Activated T-cell treated with anti-CD3 and anti-CD28 coated beads, Interleukin-2, amount 50 U/mL, for 24 hours (primary cell): ENCODE results near the gene YWHAG.
"Not testable (repeated sequence)": the region's sequence is repeated elsewhere in the genome, so short reads cannot be mapped to it uniquely, and the experiment has no call there.

Experiments used
- DNase-seq: peaks from one replicate; pipeline ENCODE4 v3.0.0-alpha.2; 2020
- H3K27ac Mint-ChIP-seq: 2 replicates; pipeline ENCODE4 v1.8.0; 2020; ENCODE audit warnings: mild to moderate bottlenecking, mixed read lengths
- H3K27me3 Mint-ChIP-seq: 2 replicates; pipeline ENCODE4 v1.8.0; 2020; ENCODE audit warnings: mixed read lengths
- H3K36me3 Mint-ChIP-seq: 2 replicates; pipeline ENCODE4 v1.8.0; 2020; ENCODE audit warnings: low read depth, mixed read lengths
- H3K4me1 Mint-ChIP-seq: 2 replicates; pipeline ENCODE4 v1.8.0; 2020; ENCODE audit warnings: low read depth, mixed read lengths
- H3K4me3 Mint-ChIP-seq: 2 replicates; pipeline ENCODE4 v1.8.0; 2020; ENCODE audit warnings: mild to moderate bottlenecking, moderate library complexity, mixed read lengths
- H3K9me3 Mint-ChIP-seq: 2 replicates; pipeline ENCODE4 v1.8.0; 2020; ENCODE audit warnings: mixed read lengths

YWHAG gene

GRCh38 chr7:76330261-76330660 is 28.5 kb downstream of the YWHAG start:
- Mint-ChIP-seq H3K4me1 (peaks cover 49% of the 10 kb centered on the region), H3K9me3 (no peaks in the 10 kb centered on the region), H3K4me3 (no peak overlapping the region), H3K27ac (peak overlapping the region; percentile 6), H3K27me3 (no peaks in the 10 kb centered on the region), H3K36me3 (peaks cover 89% of the 10 kb centered on the region)
- no peak for DNase-seq

GRCh38 chr7:76329479-76329878 is 29.3 kb downstream of the YWHAG start:
- Mint-ChIP-seq H3K27ac (peak overlapping the region; percentile 35), H3K9me3 (no peaks in the 10 kb centered on the region), H3K36me3 (peaks cover 93% of the 10 kb centered on the region), H3K4me1 (peaks cover 48% of the 10 kb centered on the region), H3K27me3 (no peaks in the 10 kb centered on the region), H3K4me3 (no peak overlapping the region)
- no peak for DNase-seq

DNA sequence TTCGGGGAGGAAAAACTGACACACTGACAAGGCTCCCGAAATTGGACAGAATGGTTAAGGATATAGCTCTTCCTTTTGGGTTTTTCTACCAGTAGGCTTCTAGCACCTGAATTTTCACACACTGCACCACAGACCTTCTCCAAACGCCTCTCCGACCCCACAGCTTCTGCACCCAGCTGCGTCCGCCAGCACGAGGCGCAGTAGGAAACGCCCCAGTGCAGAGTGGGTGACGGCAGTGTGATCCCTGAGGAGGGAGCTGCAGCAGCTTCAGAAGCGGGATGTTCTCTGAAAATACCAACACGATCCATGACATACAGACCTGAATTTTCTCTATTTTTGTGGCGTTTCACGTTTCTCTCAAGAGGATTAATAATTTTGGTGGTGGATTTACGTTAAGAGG is 30.4 kb downstream of the YWHAG start:
- H3K9me3 Mint-ChIP-seq: no peaks in the 10 kb centered on the region
- peak overlapping the region; percentile 81 for H3K27ac Mint-ChIP-seq
- H3K4me1 Mint-ChIP-seq: peaks cover 39% of the 10 kb centered on the region
- no peak for DNase-seq
- no peaks in the 10 kb centered on the region for H3K27me3 Mint-ChIP-seq
- peaks cover 92% of the 10 kb centered on the region for H3K36me3 Mint-ChIP-seq
- H3K4me3 Mint-ChIP-seq: no peak overlapping the region

DNA sequence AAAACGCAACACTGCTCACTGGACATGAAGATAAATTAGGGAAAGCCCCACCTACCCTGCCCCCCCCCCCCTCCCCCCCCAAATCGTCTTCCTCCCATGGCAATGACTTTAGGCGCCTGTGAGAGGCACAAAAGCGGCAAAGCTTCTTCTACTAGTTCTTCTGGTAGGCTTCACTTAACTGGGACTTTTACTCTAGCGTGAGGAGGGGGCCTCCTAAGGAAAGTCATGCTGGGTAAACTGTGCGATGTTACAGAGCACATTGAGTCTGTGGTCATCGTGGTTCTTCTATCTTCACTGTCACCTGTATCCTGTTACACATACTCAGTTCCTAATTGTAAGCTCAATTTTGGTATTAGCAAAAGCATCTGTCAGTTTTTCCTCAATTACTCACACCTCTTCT is 31.2 kb downstream of the YWHAG start:
- no peaks in the 10 kb centered on the region for H3K9me3 Mint-ChIP-seq
- DNase-seq: no peak
- H3K27ac Mint-ChIP-seq: peak overlapping the region; percentile 81

DNA sequence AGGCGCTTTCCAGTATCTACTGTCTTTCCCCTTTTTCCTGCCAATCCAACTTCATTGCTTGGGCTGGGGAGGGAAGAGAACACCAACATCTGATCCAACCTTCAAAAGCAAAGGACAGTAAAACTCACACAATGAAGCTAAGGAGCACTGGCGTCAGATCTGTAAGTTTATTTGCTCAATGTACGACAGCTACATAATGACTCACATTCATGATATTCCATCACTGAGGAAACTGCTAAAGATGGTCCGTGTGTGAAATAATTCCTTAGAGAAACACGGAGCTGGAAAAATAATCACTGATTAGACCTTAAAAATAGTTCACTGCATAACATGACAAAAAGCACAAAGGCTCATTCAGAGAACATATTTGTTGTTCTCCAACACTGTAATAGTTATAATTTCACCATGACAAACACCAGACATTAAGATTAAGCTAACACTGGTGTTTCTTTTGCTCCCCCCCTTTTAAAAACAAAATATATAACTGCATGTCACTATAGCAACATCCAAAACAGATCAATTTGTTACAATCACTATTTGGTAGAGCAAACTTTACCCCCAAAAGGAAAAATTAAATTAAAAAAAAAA is 32.1 kb downstream of the YWHAG start:
- no peak overlapping the region for H3K27ac Mint-ChIP-seq
- DNase-seq: no peak
- H3K4me3 Mint-ChIP-seq: no peak overlapping the region
- H3K27me3 Mint-ChIP-seq: no peaks in the 10 kb centered on the region
- peaks cover 93% of the 10 kb centered on the region for H3K36me3 Mint-ChIP-seq
- H3K9me3 Mint-ChIP-seq: no peaks in the 10 kb centered on the region
- H3K4me1 Mint-ChIP-seq: peaks cover 32% of the 10 kb centered on the region

More for the DNA sequence above, 31.2 kb downstream of the YWHAG start:
- Mint-ChIP-seq H3K4me1 (peaks cover 39% of the 10 kb centered on the region), H3K36me3 (peaks cover 93% of the 10 kb centered on the region), H3K4me3 (no peak overlapping the region), H3K27me3 (no peaks in the 10 kb centered on the region)

DNA sequence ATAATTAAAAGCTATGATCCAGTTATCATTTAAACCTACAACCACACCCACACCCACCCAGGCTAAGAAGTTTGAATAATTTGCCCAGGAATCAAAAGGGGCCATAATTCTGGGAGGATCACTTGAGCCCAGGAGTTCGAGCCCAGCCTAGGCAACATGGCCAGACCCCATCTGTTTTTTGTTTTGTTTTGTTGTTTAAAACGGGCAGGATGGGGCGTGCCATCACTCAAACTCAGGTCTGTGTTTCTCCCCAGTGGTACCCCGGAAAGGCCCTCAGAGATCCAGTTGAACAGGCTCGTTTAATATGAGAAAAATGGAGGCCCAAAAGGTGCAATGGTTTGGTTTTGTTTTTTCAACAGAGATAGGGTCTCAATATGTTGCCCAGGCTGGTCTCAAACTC is 33.0 kb downstream of the YWHAG start:
- no peak overlapping the region for H3K27ac Mint-ChIP-seq
- no peak overlapping the region for H3K4me3 Mint-ChIP-seq
- no peaks in the 10 kb centered on the region for H3K9me3 Mint-ChIP-seq
- DNase-seq: no peak
- peaks cover 94% of the 10 kb centered on the region for H3K36me3 Mint-ChIP-seq
- peaks cover 32% of the 10 kb centered on the region for H3K4me1 Mint-ChIP-seq
- H3K27me3 Mint-ChIP-seq: no peaks in the 10 kb centered on the region

DNA sequence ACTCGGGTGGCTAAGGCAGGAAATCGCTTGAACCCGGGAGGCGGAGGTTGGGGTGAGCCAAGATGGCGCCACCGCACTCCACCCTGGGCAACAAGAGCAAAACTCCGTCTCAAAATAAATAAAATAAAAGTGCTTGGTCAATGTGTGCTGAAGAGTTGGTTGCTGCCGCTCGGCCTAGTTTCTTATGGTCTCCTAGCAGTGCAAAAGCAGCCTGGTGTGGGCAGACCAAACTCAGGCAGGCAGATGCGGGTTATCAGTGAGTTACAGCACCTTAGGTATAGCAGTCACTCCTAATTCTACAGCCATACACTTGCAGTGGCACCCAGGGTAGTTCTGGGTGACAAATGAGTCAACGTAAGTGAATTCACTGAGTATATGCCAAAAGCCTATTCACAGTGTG is 33.7 kb downstream of the YWHAG start:
- Mint-ChIP-seq H3K4me3 (no peak overlapping the region), H3K27me3 (no peaks in the 10 kb centered on the region), H3K4me1 (peaks cover 30% of the 10 kb centered on the region), H3K9me3 (no peaks in the 10 kb centered on the region), H3K27ac (no peak overlapping the region), H3K36me3 (peaks cover 88% of the 10 kb centered on the region)
- no peak for DNase-seq

DNA sequence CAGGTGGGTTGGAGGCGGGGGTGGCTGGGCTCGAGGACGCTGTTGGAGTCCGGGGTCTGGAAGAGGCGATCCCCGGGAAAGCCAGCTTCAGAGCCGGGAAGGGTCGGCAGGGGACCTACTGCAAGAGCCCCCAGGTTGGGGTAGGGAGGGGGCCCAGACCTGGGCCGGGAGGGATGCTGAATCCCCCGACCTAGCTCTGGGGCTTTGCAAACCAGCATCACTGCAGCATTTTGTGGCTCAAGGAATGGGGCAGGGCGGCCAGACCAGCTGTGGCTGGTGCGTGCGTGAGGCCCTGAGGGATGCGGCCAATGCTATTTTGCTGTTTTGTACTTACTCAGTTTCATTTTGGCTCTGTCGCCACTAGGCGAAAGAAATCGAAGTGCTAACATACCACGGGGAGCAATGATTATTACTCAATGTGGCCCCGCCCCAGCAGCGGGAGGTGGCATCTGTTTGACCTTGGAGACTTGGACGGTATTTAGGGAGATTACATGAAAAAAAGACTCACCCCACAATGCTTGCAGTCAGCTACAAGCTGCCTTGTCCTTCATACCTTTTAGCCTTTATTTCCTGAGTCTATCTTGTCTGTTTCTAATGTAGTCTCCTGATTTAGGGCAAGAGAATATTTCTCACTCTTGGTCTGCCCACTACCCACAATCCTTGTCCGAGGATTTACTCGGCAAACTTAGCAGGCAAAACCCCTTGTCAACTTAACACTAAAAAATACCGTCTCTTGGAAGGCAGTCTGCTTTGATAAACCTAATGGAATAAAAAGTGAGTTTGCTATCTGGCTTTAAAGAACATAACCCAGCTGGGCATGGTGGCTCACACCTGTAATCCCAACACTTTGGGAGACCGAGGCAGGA is 40.1 kb downstream of the YWHAG start:
- no peaks in the 10 kb centered on the region for H3K27me3 Mint-ChIP-seq
- peak overlapping the region; percentile 95 for H3K27ac Mint-ChIP-seq
- DNase-seq: peak; percentile 72
- peaks cover 37% of the 10 kb centered on the region for H3K4me1 Mint-ChIP-seq
- no peaks in the 10 kb centered on the region for H3K9me3 Mint-ChIP-seq
- peak overlapping the region; percentile 88 for H3K4me3 Mint-ChIP-seq
- H3K36me3 Mint-ChIP-seq: peaks cover 28% of the 10 kb centered on the region

DNA sequence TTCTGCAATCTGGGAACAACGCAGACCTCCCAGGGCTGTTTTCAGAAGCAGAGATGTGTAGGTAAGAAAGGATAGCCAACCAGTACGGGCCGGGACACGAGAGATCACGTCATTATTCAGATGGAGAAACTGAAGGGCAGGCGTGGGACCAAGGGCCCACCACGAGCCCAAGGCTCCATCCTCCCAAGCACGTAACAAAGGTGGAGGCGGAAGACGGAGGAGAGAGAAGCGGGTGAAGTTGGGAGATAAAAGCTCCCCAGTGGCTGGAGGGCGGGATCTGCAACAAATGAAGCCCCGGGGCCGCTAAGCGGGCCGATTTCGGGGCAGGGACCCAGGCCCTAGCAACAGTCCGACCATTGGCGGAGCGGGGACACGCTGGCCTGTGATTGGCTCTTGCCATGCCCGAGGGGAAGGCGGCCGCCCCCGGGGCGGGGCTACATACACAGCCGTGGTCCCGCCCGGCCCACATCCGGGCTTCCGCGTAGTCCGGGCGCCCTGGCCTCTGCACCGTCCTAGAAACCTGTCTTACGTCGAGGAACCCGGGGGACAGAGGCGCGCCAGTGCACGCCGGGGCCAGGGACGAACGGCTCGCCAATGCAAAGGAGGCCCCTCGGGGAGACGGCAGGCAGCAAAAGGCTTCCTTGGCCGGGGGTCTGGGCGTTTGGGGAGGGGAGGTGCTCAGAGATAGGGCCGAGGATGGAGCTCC is 40.9 kb downstream of the YWHAG start:
- peaks cover 36% of the 10 kb centered on the region for H3K4me1 Mint-ChIP-seq
- H3K27me3 Mint-ChIP-seq: no peaks in the 10 kb centered on the region
- peak; percentile 95 for DNase-seq
- H3K27ac Mint-ChIP-seq: peak overlapping the region; percentile 95
- H3K4me3 Mint-ChIP-seq: peak overlapping the region; percentile 88
- no peaks in the 10 kb centered on the region for H3K9me3 Mint-ChIP-seq
- H3K36me3 Mint-ChIP-seq: peaks cover 21% of the 10 kb centered on the region

DNA sequence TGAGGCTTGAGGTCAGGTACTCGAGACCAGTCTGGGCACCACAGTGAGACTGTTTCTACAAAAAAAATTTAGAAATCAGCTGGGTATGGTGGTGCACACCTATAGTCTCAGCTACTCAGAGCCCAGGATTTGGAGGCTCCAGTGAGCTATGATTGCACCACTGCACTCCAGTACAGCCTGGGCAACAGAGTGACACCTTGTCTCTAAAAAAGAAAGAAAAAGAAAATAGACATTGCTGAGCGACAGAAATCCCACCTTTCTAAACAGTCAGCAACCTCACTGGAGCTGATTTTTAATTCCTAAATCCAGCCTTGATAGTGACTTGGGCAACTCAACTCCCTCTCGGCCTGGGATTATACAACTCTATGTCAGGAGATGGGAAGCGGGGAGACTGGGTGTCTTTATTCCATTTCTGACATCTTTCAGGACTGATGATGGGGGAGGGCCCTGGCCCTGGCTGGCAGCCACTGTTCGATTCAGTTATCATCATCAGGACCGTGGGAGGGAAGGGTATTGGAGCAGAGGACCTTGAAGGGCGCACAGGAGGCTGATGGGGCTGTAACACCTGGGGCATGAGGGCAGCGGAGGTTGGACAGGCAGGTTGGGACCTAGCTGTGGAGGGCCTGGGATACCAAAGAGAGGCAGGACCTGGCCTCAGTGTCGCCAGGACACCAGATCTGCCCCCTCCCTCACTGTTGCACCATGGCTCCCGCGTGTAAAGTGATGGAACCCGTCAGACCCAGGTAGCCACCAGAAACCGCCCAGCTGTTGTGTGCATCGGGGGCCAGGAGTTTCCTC is 41.6 kb downstream of the YWHAG start:
- no peaks in the 10 kb centered on the region for H3K27me3 Mint-ChIP-seq
- H3K4me1 Mint-ChIP-seq: peaks cover 35% of the 10 kb centered on the region
- H3K4me3 Mint-ChIP-seq: peak overlapping the region; percentile 88
- H3K27ac Mint-ChIP-seq: peak overlapping the region; percentile 95
- no peaks in the 10 kb centered on the region for H3K9me3 Mint-ChIP-seq
- peaks cover 14% of the 10 kb centered on the region for H3K36me3 Mint-ChIP-seq
- no peak for DNase-seq

GRCh38 chr7:76315364-76315763 is 43.4 kb downstream of the YWHAG start:
- Mint-ChIP-seq H3K9me3 (no peaks in the 10 kb centered on the region), H3K36me3 (peaks cover 2% of the 10 kb centered on the region), H3K4me1 (peaks cover 34% of the 10 kb centered on the region), H3K4me3 (no peak overlapping the region), H3K27me3 (no peaks in the 10 kb centered on the region), H3K27ac (no peak overlapping the region)
- no peak for DNase-seq

GRCh38 chr7:76314740-76315139 is 44.1 kb downstream of the YWHAG start:
- not testable (repeated sequence) for H3K27ac Mint-ChIP-seq, H3K4me3 Mint-ChIP-seq, H3K27me3 Mint-ChIP-seq, H3K36me3 Mint-ChIP-seq, H3K9me3 Mint-ChIP-seq, DNase-seq
- peaks cover 30% of the 10 kb centered on the region for H3K4me1 Mint-ChIP-seq

DNA sequence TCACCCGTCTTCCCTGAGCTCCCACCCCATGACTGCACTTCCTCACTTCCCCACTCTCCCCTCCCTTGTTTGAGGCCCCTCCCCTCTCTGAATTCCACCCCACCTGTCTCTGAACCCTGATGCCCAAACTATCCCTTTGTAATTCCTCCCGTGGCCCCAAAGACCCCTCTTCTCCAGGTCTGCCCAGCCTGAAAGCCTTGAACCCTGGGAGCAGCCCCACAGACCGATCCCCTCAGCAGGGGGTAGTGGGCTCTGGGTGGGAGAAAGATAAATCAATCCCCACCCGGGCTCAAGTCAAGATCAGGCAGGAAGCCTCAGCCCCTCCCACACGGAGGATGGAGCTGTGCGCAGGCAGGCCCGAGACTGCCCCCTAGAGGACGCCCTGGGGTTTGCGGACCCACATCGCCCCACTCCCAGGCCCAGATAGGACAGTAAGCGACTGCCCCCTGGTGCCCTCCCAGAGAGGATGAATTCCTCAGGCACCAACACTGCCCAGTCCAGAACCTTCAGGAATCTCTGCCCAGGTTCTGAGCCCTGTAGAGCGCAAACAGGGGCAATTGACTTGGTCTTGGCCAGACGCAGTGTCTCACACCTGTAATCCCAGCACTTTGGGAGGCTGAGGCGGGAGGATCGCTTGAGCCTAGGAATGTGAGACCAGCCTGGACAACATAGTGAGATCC is 44.6 kb downstream of the YWHAG start:
- Mint-ChIP-seq H3K27ac (peak overlapping the region; percentile 78), H3K27me3 (no peaks in the 10 kb centered on the region), H3K4me3 (no peak overlapping the region), H3K9me3 (no peaks in the 10 kb centered on the region), H3K36me3 (no peaks in the 10 kb centered on the region), H3K4me1 (peaks cover 25% of the 10 kb centered on the region)
- DNase-seq: peak; percentile 98

DNA sequence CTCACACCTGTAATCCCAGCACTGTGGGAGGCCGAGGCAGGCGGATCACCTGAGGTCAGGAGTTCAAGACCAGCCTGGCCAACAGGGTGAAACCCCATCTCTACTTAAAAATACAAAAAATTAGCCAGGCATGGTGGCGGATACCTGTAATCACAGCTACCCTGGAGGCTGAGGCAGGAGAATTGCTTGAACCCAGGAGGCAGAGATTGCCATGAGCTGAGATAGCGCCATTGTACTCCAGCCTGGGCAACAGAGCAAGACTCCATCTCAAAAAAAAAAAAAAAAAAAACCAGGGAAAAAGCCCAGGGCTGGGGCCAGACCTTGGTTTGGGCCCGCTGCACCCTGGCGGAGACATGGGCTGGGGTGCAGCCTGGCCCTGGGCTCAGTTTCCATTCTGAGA is 47.0 kb downstream of the YWHAG start:
- not testable (repeated sequence) for H3K36me3 Mint-ChIP-seq, H3K4me1 Mint-ChIP-seq, H3K9me3 Mint-ChIP-seq, H3K27me3 Mint-ChIP-seq, H3K27ac Mint-ChIP-seq, DNase-seq, H3K4me3 Mint-ChIP-seq
